Colonic mucosa (tissue), 4 donors: ENCODE results near the gene VIL1. TPM values are rescaled to one million over a fixed set of nuclear protein-coding genes. Genes with fewer than 3 reads are reported as not detected.
A peak's percentile ranks its signal among the peaks of the same experiment; 100 is the strongest.

Experiments
- DNase-seq: peaks from one replicate; pipeline ENCODE4 v3.0.0-alpha.2; 2020
- H3K27ac ChIP-seq: fragments of 200-600 bp; one replicate; pipeline ENCODE4 v1.8.0; 2021
- H3K27me3 ChIP-seq: fragments of 200-600 bp; one replicate; pipeline ENCODE4 v1.8.0; 2021
- H3K36me3 ChIP-seq: fragments of 200-600 bp; one replicate; pipeline ENCODE4 v1.8.0; 2021
- H3K4me1 ChIP-seq: fragments of 200-600 bp; one replicate; pipeline ENCODE4 v1.8.0; 2021; ENCODE audit warnings: mild to moderate bottlenecking
- H3K4me3 ChIP-seq: fragments of 200-600 bp; one replicate; pipeline ENCODE4 v1.8.0; 2021
- H3K9ac ChIP-seq, 2 donors: one replicate each; pipeline ENCODE4 v1.7.0; 2013; ENCODE audit warnings: control low read depth in 2 of 2, low read depth in 2 of 2, low read length in 2 of 2
- H3K9me3 ChIP-seq: fragments of 200-600 bp; one replicate; pipeline ENCODE4 v1.8.0; 2021
- CTCF ChIP-seq: fragments of 200-600 bp; IDR thresholded peaks from one replicate; pipeline ENCODE4 v1.8.0; 2022; ENCODE audit warnings: antibody characterized with exemption, mild to moderate bottlenecking
- intact Hi-C: fragments of 100-400 bp; cut with DNase I; formaldehyde crosslinking; loops from one replicate; pipeline ENCODE4 v1.14.1; 2022
- total RNA-seq, 2 donors: library from RNA; stranded (reverse); fragmentation: NEBNext Ultra II Directional in 1 of 2; extraction: Animal tissue kit (Norgen Biotek cat#: 25700) in 1 of 2; gene quantifications; one replicate each; pipeline ENCODE4 v1.2.1, GENCODE V29; 2021
- donor health status: healthy.
- donor health status: DM: no; HTN: no; CAD: no.
- donor health status: DM: no; HTN: no; CAD: no.

VIL1 gene
- total RNA-seq, 2 donors from 2014 or later = 545 to 634 TPM

GRCh38 chr2:218392459-218392858 is 26.5 kb upstream of the VIL1 start:
- no peak for DNase-seq
- Histone ChIP-seq H3K9me3 (no peaks in the 10 kb centered on the region), H3K27me3 (no peaks in the 10 kb centered on the region), H3K36me3 (no peaks in the 10 kb centered on the region), H3K4me1 (peaks cover 4% of the 10 kb centered on the region), H3K4me3 (no peak overlapping the region), H3K9ac (no peak overlapping the region), H3K27ac (no peak overlapping the region)
- intact Hi-C loops = loop anchor here (5.0 kb wide), 1 partner anchor 90 kb away; no protein-coding TSS in a partner anchor
- TF ChIP-seq CTCF = no peak

GRCh38 chr2:218392891-218393462 is 25.9 kb upstream of the VIL1 start:
- TF ChIP-seq CTCF = no peak
- DNase-seq = no peak
- Histone ChIP-seq H3K9me3 (no peaks in the 10 kb centered on the region), H3K27me3 (no peaks in the 10 kb centered on the region), H3K9ac (no peak overlapping the region), H3K36me3 (no peaks in the 10 kb centered on the region), H3K4me1 (peaks cover 4% of the 10 kb centered on the region), H3K4me3 (no peak overlapping the region), H3K27ac (no peak overlapping the region)
- intact Hi-C loops = loop anchor here (5.0 kb wide), 1 partner anchor 91 kb away; no protein-coding TSS in a partner anchor

GRCh38 chr2:218393750-218394290 is 25.1 kb upstream of the VIL1 start:
- DNase-seq = peak; percentile 72
- H3K27ac ChIP-seq = no peak overlapping the region
- TF ChIP-seq CTCF = no peak

GRCh38 chr2:218394298-218395089 is 24.4 kb upstream of the VIL1 start:
- Histone ChIP-seq H3K27ac (no peak overlapping the region), H3K4me3 (no peak overlapping the region), H3K27me3 (no peaks in the 10 kb centered on the region), H3K4me1 (peaks cover 4% of the 10 kb centered on the region), H3K9me3 (no peaks in the 10 kb centered on the region), H3K9ac (peak overlapping the region in 1 of 2 donors; percentile 8), H3K36me3 (no peaks in the 10 kb centered on the region)
- DNase-seq = no peak
- no peak for TF ChIP-seq CTCF
- intact Hi-C loops = loop anchor here (5.0 kb wide), 1 partner anchor 92 kb away; no protein-coding TSS in a partner anchor

More at GRCh38 chr2:218393750-218394290, 25.1 kb upstream of the VIL1 start:
- Histone ChIP-seq H3K4me1 (peaks cover 4% of the 10 kb centered on the region), H3K27me3 (no peaks in the 10 kb centered on the region), H3K9me3 (no peaks in the 10 kb centered on the region), H3K4me3 (no peak overlapping the region), H3K9ac (no peak overlapping the region), H3K36me3 (no peaks in the 10 kb centered on the region)
- intact Hi-C loops = loop anchor here (5.0 kb wide), 1 partner anchor 92 kb away; no protein-coding TSS in a partner anchor

- peak overlapping the region; percentile 8 to 67 for H3K9ac ChIP-seq
- no peaks in the 10 kb centered on the region for H3K9me3 ChIP-seq
- no peak overlapping the region for H3K4me3 ChIP-seq
- H3K4me1 ChIP-seq = peaks cover 4% of the 10 kb centered on the region
- intact Hi-C loops = no loop called here
- TF ChIP-seq CTCF = no peak
- no peak for DNase-seq
- no peaks in the 10 kb centered on the region for H3K36me3 ChIP-seq
- H3K27me3 ChIP-seq = no peaks in the 10 kb centered on the region
- peak overlapping the region; percentile 100 for H3K27ac ChIP-seq
These were observed 23.9 kb upstream of the VIL1 start for GRCh38 chr2:218395090-218395444.
